ENCODE measurements around the gene TMC1. TPM values are rescaled to one million over a fixed set of nuclear protein-coding genes. Genes with fewer than 3 reads are reported as not detected.

TMC1 gene
- total and polyA plus RNA-seq, 8 donors, result 0.33 to 0.73 TPM; not detected in 6

DNA sequence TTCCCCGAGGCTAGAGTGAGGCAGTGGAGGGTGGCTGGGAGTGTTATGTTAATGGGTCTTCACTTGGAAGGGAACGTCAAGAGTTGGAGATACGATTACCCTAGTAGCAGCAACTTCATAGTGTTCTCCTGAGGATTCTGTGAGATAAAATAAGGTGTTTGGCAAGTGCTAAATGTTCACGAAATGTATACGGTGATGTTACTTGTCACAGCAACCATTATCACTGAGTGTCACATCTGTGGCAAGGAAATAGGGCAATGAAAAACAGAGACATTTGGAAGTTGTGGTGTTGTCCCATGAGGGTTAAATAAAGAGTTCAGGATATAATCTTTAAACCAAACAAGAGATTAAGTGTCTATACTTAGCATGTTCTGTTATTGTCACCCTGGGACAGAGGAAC is 248.1 kb downstream of the TMC1 start:
- H3K27me3 ChIP-seq, result no peaks in the 10 kb centered on the region
- no peaks in the 10 kb centered on the region for H3K9me3 ChIP-seq
- H3K27ac ChIP-seq, result no peak overlapping the region
- TF ChIP-seq EP300 (IDR thresholded peaks at IDR 0.05), result no peak
- TF ChIP-seq, protein P1, sequence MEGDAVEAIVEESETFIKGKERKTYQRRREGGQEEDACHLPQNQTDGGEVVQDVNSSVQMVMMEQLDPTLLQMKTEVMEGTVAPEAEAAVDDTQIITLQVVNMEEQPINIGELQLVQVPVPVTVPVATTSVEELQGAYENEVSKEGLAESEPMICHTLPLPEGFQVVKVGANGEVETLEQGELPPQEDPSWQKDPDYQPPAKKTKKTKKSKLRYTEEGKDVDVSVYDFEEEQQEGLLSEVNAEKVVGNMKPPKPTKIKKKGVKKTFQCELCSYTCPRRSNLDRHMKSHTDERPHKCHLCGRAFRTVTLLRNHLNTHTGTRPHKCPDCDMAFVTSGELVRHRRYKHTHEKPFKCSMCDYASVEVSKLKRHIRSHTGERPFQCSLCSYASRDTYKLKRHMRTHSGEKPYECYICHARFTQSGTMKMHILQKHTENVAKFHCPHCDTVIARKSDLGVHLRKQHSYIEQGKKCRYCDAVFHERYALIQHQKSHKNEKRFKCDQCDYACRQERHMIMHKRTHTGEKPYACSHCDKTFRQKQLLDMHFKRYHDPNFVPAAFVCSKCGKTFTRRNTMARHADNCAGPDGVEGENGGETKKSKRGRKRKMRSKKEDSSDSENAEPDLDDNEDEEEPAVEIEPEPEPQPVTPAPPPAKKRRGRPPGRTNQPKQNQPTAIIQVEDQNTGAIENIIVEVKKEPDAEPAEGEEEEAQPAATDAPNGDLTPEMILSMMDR (IDR thresholded peaks at IDR 0.05), result no peak
- TF ChIP-seq POLR2A (IDR thresholded peaks at IDR 0.05), result no peak
- intact Hi-C loops (cut with DNase I; ENCODE audit: low total_unique reads), result no loop called here
- no peak for DNase-seq
- WGBS, 5 donors, result 68 to 85% (median 80%) methylated on average over 5 of the region's 5 CpGs
- no peaks in the 10 kb centered on the region for H3K36me3 ChIP-seq
- H3K4me3 ChIP-seq, result no peak overlapping the region
- H3K4me1 ChIP-seq, result no peaks in the 10 kb centered on the region

DNA sequence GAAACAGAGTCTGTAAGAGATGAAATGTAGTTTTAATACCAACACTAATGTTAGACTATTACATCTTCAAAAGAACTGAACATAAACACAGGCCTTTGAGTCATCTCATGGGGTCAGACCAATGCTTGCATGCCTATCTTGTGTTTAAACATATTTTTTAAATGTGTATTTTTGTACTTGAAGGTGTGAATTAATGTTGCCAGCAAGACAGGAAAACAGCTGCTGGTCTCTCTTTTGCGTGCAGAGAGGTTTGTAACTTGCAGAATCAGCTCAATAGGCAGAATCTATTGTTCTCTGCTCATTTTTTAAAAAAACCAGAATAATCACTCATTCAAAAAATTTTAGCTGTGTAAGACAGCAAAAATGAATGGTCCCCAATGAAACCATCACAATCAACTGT is 251.3 kb downstream of the TMC1 start:
- WGBS, 5 donors, result 67 to 75% (median 71%) methylated on average over 1 of the region's 1 CpG
- no peak for DNase-seq
- no peaks in the 10 kb centered on the region for H3K9me3 ChIP-seq
- TF ChIP-seq EP300 (IDR thresholded peaks at IDR 0.05) (no peak), POLR2AphosphoS5 (IDR thresholded peaks at IDR 0.05) (no peak), POLR2A (IDR thresholded peaks at IDR 0.05) (no peak)
- TF ChIP-seq, protein P1 (IDR thresholded peaks at IDR 0.05), result no peak
- no peaks in the 10 kb centered on the region for H3K36me3 ChIP-seq
- intact Hi-C loops (cut with DNase I; ENCODE audit: low total_unique reads), result no loop called here
- no peaks in the 10 kb centered on the region for H3K4me1 ChIP-seq
- no peak overlapping the region for H3K4me3 ChIP-seq
- H3K27me3 ChIP-seq, result no peaks in the 10 kb centered on the region
- H3K27ac ChIP-seq, result no peak overlapping the region

DNA sequence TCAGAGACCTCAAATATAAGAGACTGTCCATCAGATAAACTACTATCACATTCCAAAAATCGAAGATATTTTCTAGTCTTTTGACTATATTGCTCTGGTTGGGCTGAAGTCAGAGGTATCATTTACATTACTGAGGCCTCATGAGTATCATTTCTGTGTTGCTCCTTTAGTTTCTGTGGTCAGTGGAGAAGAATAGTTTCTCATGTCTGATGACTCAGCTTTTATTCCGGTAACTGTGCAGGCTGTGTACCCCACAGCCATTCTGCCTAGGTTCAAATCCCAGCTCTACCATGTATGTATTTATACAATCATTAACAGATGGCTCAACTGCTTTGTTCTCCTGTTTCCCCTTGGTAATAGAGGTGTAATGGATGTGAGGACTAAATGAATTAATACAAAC is 252.2 kb downstream of the TMC1 start:
- Histone ChIP-seq H3K4me1 (no peaks in the 10 kb centered on the region), H3K36me3 (no peaks in the 10 kb centered on the region), H3K27ac (no peak overlapping the region), H3K27me3 (no peaks in the 10 kb centered on the region), H3K9me3 (no peaks in the 10 kb centered on the region), H3K4me3 (no peak overlapping the region)
- no peak for DNase-seq
- intact Hi-C loops (cut with DNase I; ENCODE audit: low total_unique reads), result no loop called here
- 66 to 78% (median 73%) methylated on average over 2 of the region's 2 CpGs for WGBS, 5 donors
- TF ChIP-seq POLR2A (IDR thresholded peaks at IDR 0.05), result no peak
- no peak for TF ChIP-seq POLR2AphosphoS5 (IDR thresholded peaks at IDR 0.05)
- no peak for TF ChIP-seq EP300 (IDR thresholded peaks at IDR 0.05)
- TF ChIP-seq, protein P1 (IDR thresholded peaks at IDR 0.05), result no peak

DNA sequence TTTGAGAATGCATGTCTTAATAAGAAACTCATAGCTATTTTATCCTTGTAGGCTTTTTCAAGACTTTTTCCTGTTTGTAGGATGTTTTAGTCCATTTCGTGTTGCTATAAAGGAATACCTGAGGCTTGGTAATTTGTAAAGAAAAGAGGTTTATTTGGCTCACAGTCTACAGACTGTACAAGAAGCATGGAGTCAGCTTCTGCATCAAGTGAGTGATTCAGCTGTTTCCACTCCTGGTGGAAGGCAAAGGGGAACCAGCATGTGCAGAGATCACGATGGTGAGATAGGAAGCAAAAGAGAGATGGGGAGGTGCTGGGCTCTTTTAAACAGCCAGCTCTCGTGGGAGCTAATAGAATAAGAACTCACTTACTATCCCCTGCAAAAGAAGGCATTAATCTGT is 254.2 kb downstream of the TMC1 start:
- no peaks in the 10 kb centered on the region for H3K9me3 ChIP-seq
- intact Hi-C loops (cut with DNase I; ENCODE audit: low total_unique reads), result no loop called here
- WGBS, 5 donors, result 55 to 67% (median 65%) methylated on average over 3 of the region's 3 CpGs

More for the DNA sequence above, 254.2 kb downstream of the TMC1 start:
- Histone ChIP-seq H3K4me1 (no peaks in the 10 kb centered on the region), H3K27ac (no peak overlapping the region), H3K27me3 (no peaks in the 10 kb centered on the region), H3K36me3 (no peaks in the 10 kb centered on the region), H3K4me3 (no peak overlapping the region)
- DNase-seq, result no peak
- TF ChIP-seq, protein P1 (IDR thresholded peaks at IDR 0.05), result no peak
- TF ChIP-seq EP300 (IDR thresholded peaks at IDR 0.05) (no peak), POLR2A (IDR thresholded peaks at IDR 0.05) (no peak), POLR2AphosphoS5 (IDR thresholded peaks at IDR 0.05) (no peak)

Measured in stomach (tissue), 9 donors.